HepG2 (cell line): Measurements from ENCODE around the gene TMBIM1. TPM values are rescaled to one million over a fixed set of nuclear protein-coding genes. Genes with fewer than 3 reads are reported as not detected.

Experiments used
- ATAC-seq: fragments of 200-7000 bp; cut with Tn5 transposase; 3 replicates; pipeline ENCODE4 v1.9.1; 2020; ENCODE audit warnings: mild to moderate bottlenecking, moderate library complexity
- BruUV-seq: library from RNA; stranded (reverse); fragments of 400-500 nt; replicated peaks from 2 replicates; lab custom pipeline; 2021; lab: Mats Ljungman, UMichigan
- CTCF ChIA-PET: fragments of 300-600 bp; formaldehyde crosslinking; extraction: SDS; loops from one replicate; lab custom pipeline; 2021; ENCODE audit warnings: low total read pairs, inconsistent platforms, low intra/inter-chr PET ratio; lab: Yijun Ruan, JAX
- POLR2A ChIA-PET: fragments of 350-600 bp; sonication (Branson Sonifier 250); formaldehyde crosslinking; loops from one replicate; lab custom pipeline; 2020; ENCODE audit warnings: antibody characterized with exemption, inconsistent platforms; lab: Yijun Ruan, JAX
- DNase-seq: peaks from one replicate; pipeline ENCODE4 v3.0.0-alpha.2; 2015; ENCODE audit warnings: low spot score
- FAIRE-seq: peaks from 3 replicates; lab custom pipeline; 2011; peaks lifted over from hg19 to GRCh38; lab: Jason Lieb, UNC
- H2AFZ ChIP-seq: one replicate; pipeline ENCODE4 v1.6.1; 2011; ENCODE audit warnings: low read length, inconsistent platforms
- H3K27ac ChIP-seq: fragments of 300-600 bp; 3 replicates; pipeline ENCODE4 v1.8.0; 2011; ENCODE audit warnings: mixed run types, mild to moderate bottlenecking, mixed read lengths, low read length, inconsistent platforms; ENCODE audit not compliant: insufficient read depth; ENCODE audit errors: extremely low read length
- H3K27me3 ChIP-seq, 2 experiments: fragments of 200-600 bp in 1 of 2; 2 replicates in 1 of 2; 3 replicates in 1 of 2; pipeline versions ENCODE4 v1.6.0 to v1.8.0; 2011; ENCODE audit warnings: low read length in 2 of 2, mild to moderate bottlenecking in 2 of 2, moderate library complexity in 2 of 2, inconsistent platforms in 1 of 2; ENCODE audit not compliant: insufficient read depth in 2 of 2, control insufficient read depth in 1 of 2
- H3K36me3 ChIP-seq, 2 experiments: fragments of 200-600 bp in 1 of 2; replicated peaks in 1 of 2; 2 replicates in 1 of 2; 3 replicates in 1 of 2; pipeline versions ENCODE4 v1.5.1 to v1.8.0; 2011; ENCODE audit warnings: low read length in 2 of 2, inconsistent platforms in 1 of 2; ENCODE audit not compliant: insufficient read depth in 2 of 2, control insufficient read depth in 1 of 2
- H3K4me1 ChIP-seq: 2 replicates; pipeline ENCODE4 v1.5.1; 2012; ENCODE audit warnings: low read length, inconsistent platforms; ENCODE audit not compliant: insufficient read depth
- H3K4me2 ChIP-seq: 2 replicates; pipeline ENCODE4 v1.6.0; 2011; ENCODE audit warnings: low read depth, low read length, inconsistent platforms
- H3K4me3 ChIP-seq, 3 experiments: fragments of 200-600 bp in 1 of 3; sonication (generic), shearing (Covaris generic) in 1 of 3; replicated peaks in 1 of 3; 2 replicates each; pipeline ENCODE4 v1.5.1; 2011 to 2016; ENCODE audit warnings: low read length in 3 of 3, inconsistent platforms in 2 of 3, low read depth in 2 of 3, mild to moderate bottlenecking in 2 of 3, control low read depth in 1 of 3, mixed read lengths in 1 of 3; ENCODE audit not compliant: insufficient read depth in 1 of 3
- H3K79me2 ChIP-seq: one replicate; pipeline ENCODE4 v1.6.1; 2011; ENCODE audit warnings: low read length, inconsistent platforms; ENCODE audit not compliant: insufficient read depth
- H3K9ac ChIP-seq: 2 replicates; pipeline ENCODE4 v1.6.0; 2011; ENCODE audit warnings: mild to moderate bottlenecking, low read depth, low read length, inconsistent platforms; ENCODE audit not compliant: insufficient read depth
- H3K9me3 ChIP-seq: 2 replicates; pipeline ENCODE4 v1.5.1; 2012; ENCODE audit warnings: mild to moderate bottlenecking, low read length
- H4K20me1 ChIP-seq: 2 replicates; pipeline ENCODE4 v1.6.0; 2011; ENCODE audit warnings: inconsistent platforms, mild to moderate bottlenecking, low read length, moderate library complexity; ENCODE audit not compliant: insufficient read depth
- CCDC6 ChIP-seq: sonication (generic); formaldehyde crosslinking; IDR thresholded peaks from 2 replicates; pipeline ENCODE4 v1.8.1; 2022; ENCODE audit warnings: mild to moderate bottlenecking, missing genetic modification reagents, moderate library complexity
- DRAP1 ChIP-seq: IDR thresholded peaks from 2 replicates; pipeline ENCODE4 v1.6.1; 2016; ENCODE audit warnings: missing genetic modification reagents, missing compliant biosample characterization
- GFI1 ChIP-seq: sonication (generic); formaldehyde crosslinking; IDR thresholded peaks from 2 replicates; pipeline ENCODE4 v1.5.0; 2020; ENCODE audit warnings: missing genetic modification reagents, mild to moderate bottlenecking, borderline replicate concordance
- KLF6 ChIP-seq: IDR thresholded peaks from 2 replicates; pipeline ENCODE4 v1.8.0; 2016; ENCODE audit warnings: missing biosample characterization, missing genetic modification reagents
- RFX1 ChIP-seq: fragments of 450-650 bp; IDR thresholded peaks from 2 replicates; pipeline ENCODE4 v1.6.1; 2017
- RNF219 ChIP-seq: sonication (generic); formaldehyde crosslinking; IDR thresholded peaks from 2 replicates; pipeline ENCODE4 v1.5.0; 2020; ENCODE audit warnings: mild to moderate bottlenecking, missing genetic modification reagents
- TEAD2 ChIP-seq: sonication (generic); formaldehyde crosslinking; IDR thresholded peaks from 2 replicates; pipeline ENCODE4 v1.9.0; 2021; ENCODE audit warnings: missing genetic modification reagents
- ZNF34 ChIP-seq: sonication (generic); formaldehyde crosslinking; IDR thresholded peaks from 2 replicates; pipeline ENCODE4 v1.4.0; 2020; ENCODE audit warnings: mild to moderate bottlenecking, missing genetic modification reagents, borderline replicate concordance
- ZNF382 ChIP-seq: sonication (generic); formaldehyde crosslinking; IDR thresholded peaks from 2 replicates; pipeline ENCODE4 v1.5.0; 2020; ENCODE audit warnings: missing genetic modification reagents, mild to moderate bottlenecking, borderline replicate concordance
- ZNF552 ChIP-seq: sonication (generic); formaldehyde crosslinking; IDR thresholded peaks from 2 replicates; pipeline ENCODE4 v1.9.0; 2022; ENCODE audit warnings: missing genetic modification reagents, mild to moderate bottlenecking, borderline replicate concordance
- ZNF614 ChIP-seq: IDR thresholded peaks from 2 replicates; pipeline ENCODE4 v1.6.1; 2018; ENCODE audit warnings: missing biosample characterization, missing genetic modification reagents, inconsistent platforms, borderline replicate concordance
- ZNF7 ChIP-seq: IDR thresholded peaks from 2 replicates; pipeline ENCODE4 v1.6.1; 2016; ENCODE audit warnings: missing biosample characterization, missing genetic modification reagents
- ZNF724P ChIP-seq: sonication (generic); formaldehyde crosslinking; IDR thresholded peaks from 2 replicates; pipeline ENCODE4 v1.8.0; 2022; ENCODE audit warnings: missing genetic modification reagents, borderline replicate concordance
- WGBS: methylation state at CpG from one replicate; pipeline ENCODE4 v1.1.6; 2017; ENCODE audit warnings: low lambda C conversion rate; 5-methylcytosine and 5-hydroxymethylcytosine counted together
- in situ Hi-C: cut with HindIII; loops from 2 replicates; pipeline ENCODE4 v1.10.0; 2017; ENCODE audit warnings: low pct_unique_long_range_greater_than_20kb; ENCODE audit not compliant: extremely low pct_ligation_motif_present
- intact Hi-C: fragments of 100-400 bp; cut with micrococcal nuclease; formaldehyde crosslinking; loops from one replicate; pipeline ENCODE4 v1.10.0; 2022; ENCODE audit not compliant: unreplicated experiment
- polyA plus RNA-seq, 8 experiments: library from polyadenylated mRNA; depleted of rRNA in 3 of 8; stranded (reverse) in 7 of 8; unstranded in 1 of 8; fragments of >200 nt; fragmentation: Illumina TruSeq in 4 of 8; extraction: Trizol in 4 of 8; gene quantifications; 2 replicates each; pipeline versions ENCODE4 v1.2.1 to v1.2.3, GENCODE V29; 2011 to 2016; ENCODE audit warnings: low read depth in 4 of 8, missing spikeins in 1 of 8, mixed read lengths in 1 of 8; ENCODE audit not compliant: insufficient read depth in 1 of 8
- total RNA-seq, 5 experiments: library from RNA; depleted of rRNA; stranded (reverse); fragments of >200 nt; fragmentation: Illumina TruSeq; extraction: Trizol; gene quantifications; 2 replicates each; pipeline ENCODE4 v1.2.3, GENCODE V29; 2016; ENCODE audit warnings: low read depth in 1 of 5
- TF ChIP-seq, protein P1 (sequence below): sonication (generic); IDR thresholded peaks from 2 replicates; pipeline ENCODE4 v1.6.1; 2016; ENCODE audit warnings: low read depth, borderline replicate concordance
- TF ChIP-seq, protein P2 (sequence below): sonication (generic); formaldehyde crosslinking; IDR thresholded peaks from 2 replicates; pipeline ENCODE4 v1.8.1; 2023; ENCODE audit warnings: mild to moderate bottlenecking, inconsistent platforms, moderate library complexity, missing genetic modification reagents, borderline replicate concordance
- TF ChIP-seq, protein P3 (sequence below): sonication (generic); formaldehyde crosslinking; IDR thresholded peaks from 2 replicates; pipeline ENCODE4 v1.4.0; 2020; ENCODE audit warnings: missing genetic modification reagents, mild to moderate bottlenecking, borderline replicate concordance

The TMBIM1 gene
- total and polyA plus RNA-seq, 2 of the 13 experiments (the other 11 are each of a cell fraction or from before 2014, with no cell fraction given): 127 to 139 TPM

- in situ Hi-C loops (no loop called here), intact Hi-C loops (no loop called here)
- CTCF ChIA-PET: no interaction called here
- H3K79me2 ChIP-seq: no peaks in the 10 kb centered on the region
- no peaks in the 10 kb centered on the region; a peak in 1 of 5 replicates for H3K27me3 ChIP-seq
- BruUV-seq: no TSS peak
- no peak overlapping the region for H3K27ac ChIP-seq
- H3K4me3 ChIP-seq: no peak overlapping the region
- H3K9me3 ChIP-seq: no peaks in the 10 kb centered on the region
- POLR2A ChIA-PET: no interaction called here
- H4K20me1 ChIP-seq: no peaks in the 10 kb centered on the region
- DNase-seq (no peak), ATAC-seq (no peak), FAIRE-seq (no peak)
- H2AFZ ChIP-seq: no peak overlapping the region
- peaks cover 0 to 1% of the 10 kb centered on the region in 2 experiments; a peak in 1 of 5 replicates for H3K36me3 ChIP-seq
- peaks cover 49% of the 10 kb centered on the region for H3K4me1 ChIP-seq
- WGBS: 87% methylated on average over 11 of the region's 11 CpGs
- H3K9ac ChIP-seq: no peak overlapping the region
- H3K4me2 ChIP-seq: no peak overlapping the region
- TF ChIP-seq ZNF7 (CRISPR knock-in tag) (no peak), DRAP1 (CRISPR knock-in tag) (no peak), ZNF552 (CRISPR knock-in tag) (no peak), ZNF34 (no peak), ZNF382 (CRISPR knock-in tag) (no peak), ZNF614 (CRISPR knock-in tag) (no peak), TEAD2 (CRISPR knock-in tag) (no peak), ZNF724P (CRISPR knock-in tag) (no peak), KLF6 (no peak), CCDC6 (CRISPR knock-in tag) (no peak), RNF219 (CRISPR knock-in tag) (no peak), RFX1 (no peak), GFI1 (CRISPR knock-in tag) (no peak)
- TF ChIP-seq, protein P1, sequence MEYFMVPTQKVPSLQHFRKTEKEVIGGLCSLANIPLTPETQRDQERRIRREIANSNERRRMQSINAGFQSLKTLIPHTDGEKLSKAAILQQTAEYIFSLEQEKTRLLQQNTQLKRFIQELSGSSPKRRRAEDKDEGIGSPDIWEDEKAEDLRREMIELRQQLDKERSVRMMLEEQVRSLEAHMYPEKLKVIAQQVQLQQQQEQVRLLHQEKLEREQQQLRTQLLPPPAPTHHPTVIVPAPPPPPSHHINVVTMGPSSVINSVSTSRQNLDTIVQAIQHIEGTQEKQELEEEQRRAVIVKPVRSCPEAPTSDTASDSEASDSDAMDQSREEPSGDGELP: no peak
- TF ChIP-seq, protein P2, sequence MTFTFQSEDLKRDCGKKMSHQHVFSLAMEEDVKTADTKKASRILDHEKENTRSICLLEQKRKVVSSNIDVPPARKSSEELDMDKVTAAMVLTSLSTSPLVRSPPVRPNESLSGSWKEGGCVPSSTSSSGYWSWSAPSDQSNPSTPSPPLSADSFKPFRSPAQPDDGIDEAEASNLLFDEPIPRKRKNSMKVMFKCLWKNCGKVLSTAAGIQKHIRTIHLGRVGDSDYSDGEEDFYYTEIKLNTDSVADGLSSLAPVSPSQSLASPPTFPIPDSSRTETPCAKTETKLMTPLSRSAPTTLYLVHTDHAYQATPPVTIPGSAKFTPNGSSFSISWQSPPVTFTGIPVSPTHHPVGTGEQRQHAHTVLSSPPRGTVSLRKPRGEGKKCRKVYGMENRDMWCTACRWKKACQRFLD: no peak
- TF ChIP-seq, protein P3, sequence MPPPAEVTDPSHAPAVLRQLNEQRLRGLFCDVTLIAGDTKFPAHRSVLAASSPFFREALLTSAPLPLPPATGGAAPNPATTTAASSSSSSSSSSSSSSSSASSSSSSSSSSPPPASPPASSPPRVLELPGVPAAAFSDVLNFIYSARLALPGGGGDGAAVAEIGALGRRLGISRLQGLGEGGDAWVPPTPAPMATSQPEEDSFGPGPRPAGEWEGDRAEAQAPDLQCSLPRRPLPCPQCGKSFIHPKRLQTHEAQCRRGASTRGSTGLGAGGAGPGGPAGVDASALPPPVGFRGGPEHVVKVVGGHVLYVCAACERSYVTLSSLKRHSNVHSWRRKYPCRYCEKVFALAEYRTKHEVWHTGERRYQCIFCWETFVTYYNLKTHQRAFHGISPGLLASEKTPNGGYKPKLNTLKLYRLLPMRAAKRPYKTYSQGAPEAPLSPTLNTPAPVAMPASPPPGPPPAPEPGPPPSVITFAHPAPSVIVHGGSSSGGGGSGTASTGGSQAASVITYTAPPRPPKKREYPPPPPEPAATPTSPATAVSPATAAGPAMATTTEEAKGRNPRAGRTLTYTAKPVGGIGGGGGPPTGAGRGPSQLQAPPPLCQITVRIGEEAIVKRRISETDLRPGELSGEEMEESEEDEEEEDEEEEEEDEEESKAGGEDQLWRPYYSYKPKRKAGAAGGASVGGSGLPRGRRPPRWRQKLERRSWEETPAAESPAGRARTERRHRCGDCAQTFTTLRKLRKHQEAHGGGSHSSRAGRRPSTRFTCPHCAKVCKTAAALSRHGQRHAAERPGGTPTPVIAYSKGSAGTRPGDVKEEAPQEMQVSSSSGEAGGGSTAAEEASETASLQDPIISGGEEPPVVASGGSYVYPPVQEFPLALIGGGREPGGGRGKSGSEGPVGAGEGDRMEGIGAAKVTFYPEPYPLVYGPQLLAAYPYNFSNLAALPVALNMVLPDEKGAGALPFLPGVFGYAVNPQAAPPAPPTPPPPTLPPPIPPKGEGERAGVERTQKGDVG (CRISPR knock-in tag): no peak
Observed at GRCh38 chr2:218327451-218328210, 35.3 kb upstream of the TMBIM1 start.
